IMR-90 (cell line): Measurements from ENCODE around the gene BEAN1. TPM values are rescaled to one million over a fixed set of nuclear protein-coding genes. Genes with fewer than 3 reads are reported as not detected.

Experiments
- ATAC-seq: fragments of 200-7000 bp; cut with Tn5 transposase; 2 replicates; pipeline ENCODE4 v1.9.1; 2020; ENCODE audit warnings: low read depth, mild to moderate bottlenecking, moderate library complexity
- BruUV-seq: library from RNA; stranded (reverse); fragments of 400-500 nt; replicated peaks from 2 replicates; lab custom pipeline; 2021; lab: Mats Ljungman, UMichigan
- CTCF ChIA-PET: fragments of 300-600 bp; formaldehyde crosslinking; extraction: SDS; loops from one replicate; lab custom pipeline; 2021; ENCODE audit warnings: antibody characterized with exemption; lab: Yijun Ruan, JAX
- POLR2A ChIA-PET: fragments of 300-600 bp; sonication (Branson Sonifier 250); formaldehyde crosslinking; loops from one replicate; lab custom pipeline; 2022; ENCODE audit warnings: antibody characterized with exemption; ENCODE audit not compliant: unreplicated experiment; lab: Charles Lee
- DNase-seq: peaks from one replicate; pipeline ENCODE4 v3.0.0; 2013
- H2AFZ ChIP-seq: replicated peaks from 2 replicates; pipeline ENCODE3; 2013; ENCODE audit warnings: low read length, mild to moderate bottlenecking; ENCODE audit not compliant: poor library complexity
- H2AK5ac ChIP-seq: 2 replicates; pipeline ENCODE4 v1.6.1; 2013; ENCODE audit warnings: low read depth, low read length, inconsistent platforms
- H2AK9ac ChIP-seq: replicated peaks from 2 replicates; pipeline ENCODE3; 2013; ENCODE audit warnings: mild to moderate bottlenecking, low read depth, low read length, moderate library complexity; ENCODE audit not compliant: poor library complexity
- H2BK120ac ChIP-seq: 2 replicates; pipeline ENCODE4 v1.6.1; 2013; ENCODE audit warnings: low read depth, low read length, inconsistent platforms
- H2BK15ac ChIP-seq: 3 replicates; pipeline ENCODE4 v1.6.1; 2013; ENCODE audit warnings: low read depth, low read length, inconsistent platforms
- H2BK20ac ChIP-seq: 2 replicates; pipeline ENCODE4 v1.6.1; 2013; ENCODE audit warnings: low read depth, mild to moderate bottlenecking, inconsistent platforms, low read length, moderate library complexity
- H2BK5ac ChIP-seq: 2 replicates; pipeline ENCODE4 v1.6.1; 2013; ENCODE audit warnings: mild to moderate bottlenecking, low read depth, low read length, inconsistent platforms; ENCODE audit not compliant: poor library complexity, severe bottlenecking
- H3K14ac ChIP-seq: replicated peaks from 2 replicates; pipeline ENCODE4 v1.6.1; 2013; ENCODE audit warnings: low read depth, low read length, inconsistent platforms
- H3K18ac ChIP-seq: 2 replicates; pipeline ENCODE4 v1.6.1; 2013; ENCODE audit warnings: low read depth, low read length, control low read depth
- H3K23ac ChIP-seq: 2 replicates; pipeline ENCODE4 v1.6.1; 2013; ENCODE audit warnings: low read depth, low read length, inconsistent platforms
- H3K27ac ChIP-seq: 2 replicates; pipeline ENCODE4 v1.5.1; 2013; ENCODE audit warnings: mild to moderate bottlenecking, control low read depth, low read length; ENCODE audit not compliant: insufficient read depth
- H3K27me3 ChIP-seq: 2 replicates; pipeline ENCODE4 v1.6.1; 2013; ENCODE audit warnings: low read length; ENCODE audit not compliant: control insufficient read depth, insufficient read depth
- H3K36me3 ChIP-seq: 2 replicates; pipeline ENCODE4 v1.6.1; 2013; ENCODE audit warnings: low read length, mixed read lengths; ENCODE audit not compliant: control insufficient read depth, insufficient read depth
- H3K4ac ChIP-seq: 2 replicates; pipeline ENCODE4 v1.6.1; 2013; ENCODE audit warnings: low read depth, low read length, inconsistent platforms
- H3K4me1 ChIP-seq: 2 replicates; pipeline ENCODE4 v1.6.1; 2013; ENCODE audit warnings: low read length, mixed read lengths; ENCODE audit not compliant: control insufficient read depth, insufficient read depth
- H3K4me2 ChIP-seq: 2 replicates; pipeline ENCODE4 v1.6.1; 2013; ENCODE audit warnings: low read depth, mild to moderate bottlenecking, control low read depth, low read length, moderate library complexity
- H3K4me3 ChIP-seq: 2 replicates; pipeline ENCODE4 v1.5.1; 2013; ENCODE audit warnings: low read depth, mild to moderate bottlenecking, control low read depth, low read length, moderate library complexity; ENCODE audit not compliant: insufficient read depth
- H3K56ac ChIP-seq: 2 replicates; pipeline ENCODE4 v1.6.1; 2013; ENCODE audit warnings: low read length, inconsistent platforms; ENCODE audit not compliant: insufficient read depth; ENCODE audit errors: extremely low read depth
- H3K79me1 ChIP-seq, 2 experiments: 2 replicates each; pipeline ENCODE4 v1.6.1; 2013; ENCODE audit warnings: low read length in 2 of 2, inconsistent platforms in 1 of 2, low read depth in 1 of 2
- H3K9ac ChIP-seq: 2 replicates; pipeline ENCODE4 v1.6.1; 2013; ENCODE audit warnings: low read depth, low read length, control low read depth
- H3K9me1 ChIP-seq: 2 replicates; pipeline ENCODE4 v1.6.1; 2013; ENCODE audit warnings: low read length, inconsistent platforms; ENCODE audit not compliant: insufficient read depth
- H3K9me3 ChIP-seq: 2 replicates; pipeline ENCODE4 v1.6.1; 2013; ENCODE audit warnings: low read length; ENCODE audit not compliant: control insufficient read depth, insufficient read depth
- H4K20me1 ChIP-seq: 2 replicates; pipeline ENCODE4 v1.6.1; 2013; ENCODE audit warnings: low read length, inconsistent platforms; ENCODE audit not compliant: insufficient read depth
- H4K5ac ChIP-seq: 2 replicates; pipeline ENCODE4 v1.6.1; 2013; ENCODE audit warnings: mild to moderate bottlenecking, low read depth, low read length, control low read depth
- H4K8ac ChIP-seq, 2 experiments: 2 replicates each; pipeline ENCODE4 v1.6.1; 2013; ENCODE audit warnings: low read depth in 2 of 2, low read length in 2 of 2, control low read depth in 1 of 2, inconsistent platforms in 1 of 2
- H4K91ac ChIP-seq: 2 replicates; pipeline ENCODE4 v1.6.1; 2013; ENCODE audit warnings: low read depth, low read length, inconsistent platforms; ENCODE audit not compliant: insufficient read depth
- BHLHE40 ChIP-seq: fragments of 150-350 bp; IDR thresholded peaks from 2 replicates; pipeline ENCODE4 v1.6.1; 2016; ENCODE audit warnings: mild to moderate bottlenecking, low read depth, low read length
- CEBPB ChIP-seq: IDR thresholded peaks from 2 replicates; pipeline ENCODE4 v1.6.1; 2012; ENCODE audit warnings: low read depth, low read length, improper control_type of control experiment
- CHD1 ChIP-seq: IDR thresholded peaks from 2 replicates; pipeline ENCODE4 v1.6.1; 2012; ENCODE audit warnings: low read depth, low read length, improper control_type of control experiment
- CTCF ChIP-seq: conservative IDR thresholded peaks from 2 replicates; pipeline ENCODE4 v1.5.1; 2012; ENCODE audit warnings: mild to moderate bottlenecking, low read depth, low read length, improper control_type of control experiment
- FOS ChIP-seq: fragments of 150-350 bp; IDR thresholded peaks from 2 replicates; pipeline ENCODE4 v1.6.1; 2016; ENCODE audit warnings: low read depth, low read length
- MAFK ChIP-seq: IDR thresholded peaks from 2 replicates; pipeline ENCODE4 v1.6.1; 2012; ENCODE audit warnings: low read depth, low read length, improper control_type of control experiment
- MAZ ChIP-seq: IDR thresholded peaks from 2 replicates; pipeline ENCODE4 v1.6.1; 2012; ENCODE audit warnings: low read depth, mild to moderate bottlenecking, low read length, improper control_type of control experiment, moderate library complexity, borderline replicate concordance
- MXI1 ChIP-seq: IDR thresholded peaks from 2 replicates; pipeline ENCODE4 v1.6.1; 2012; ENCODE audit warnings: low read depth, mild to moderate bottlenecking, low read length, moderate library complexity, borderline replicate concordance
- NFE2L2 ChIP-seq: fragments of 150-350 bp; IDR thresholded peaks from 2 replicates; pipeline ENCODE4 v1.6.1; 2016; ENCODE audit warnings: low read depth, mild to moderate bottlenecking, low read length
- POLR2A ChIP-seq: IDR thresholded peaks from 2 replicates; pipeline ENCODE4 v1.6.1; 2012; ENCODE audit warnings: mild to moderate bottlenecking, low read depth, low read length
- RCOR1 ChIP-seq: IDR thresholded peaks from 2 replicates; pipeline ENCODE4 v1.6.1; 2012; ENCODE audit warnings: mild to moderate bottlenecking, low read length, improper control_type of control experiment; ENCODE audit not compliant: insufficient replicate concordance
- RFX5 ChIP-seq: IDR thresholded peaks from 2 replicates; pipeline ENCODE4 v1.8.0; 2012; ENCODE audit warnings: low read depth, mild to moderate bottlenecking, low read length, moderate library complexity
- SMC3 ChIP-seq: fragments of 150-350 bp; IDR thresholded peaks from 2 replicates; pipeline ENCODE4 v1.6.1; 2016; ENCODE audit warnings: low read depth, mild to moderate bottlenecking, antibody characterized with exemption, low read length, moderate library complexity
- USF2 ChIP-seq: fragments of 150-350 bp; IDR thresholded peaks from 2 replicates; pipeline ENCODE4 v1.6.1; 2017; ENCODE audit warnings: mild to moderate bottlenecking, antibody characterized with exemption, low read length, low read depth
- dilution Hi-C: fragments of 300-500 bp; cut with HindIII; formaldehyde crosslinking; loops from one replicate; pipeline ENCODE4 v1.14.3; 2018; ENCODE audit warnings: low sequenced_read_pairs; ENCODE audit not compliant: unreplicated experiment
- in situ Hi-C: fragments of 300-500 bp; cut with MboI; formaldehyde crosslinking; loops from 3 replicates; pipeline ENCODE4 v1.14.3; 2019; ENCODE audit warnings: low sequenced_read_pairs, inconsistent platforms, mixed read lengths
- intact Hi-C: fragments of 100-400 bp; cut with micrococcal nuclease; formaldehyde crosslinking; loops from 2 replicates; pipeline ENCODE4 v1.10.0; 2022
- polyA plus RNA-seq, 3 experiments: library from polyadenylated mRNA; depleted of rRNA; stranded (reverse); fragments of >200 nt; gene quantifications; 2 replicates each; pipeline ENCODE4 v1.2.3, GENCODE V29; 2012; ENCODE audit warnings: low replicate concordance in 1 of 3
- total RNA-seq: library from RNA; depleted of rRNA; stranded (reverse); fragments of >200 nt; gene quantifications from 2 replicates; pipeline ENCODE4 v1.2.3, GENCODE V29; 2012
- TF ChIP-seq, protein P1 (sequence below): fragments of 150-350 bp; IDR thresholded peaks from 2 replicates; pipeline ENCODE4 v1.6.1; 2016; ENCODE audit warnings: low read depth, mild to moderate bottlenecking, low read length, moderate library complexity, borderline replicate concordance

The BEAN1 gene
- total and polyA plus RNA-seq, 2 of the 4 experiments (the other 2 are of a cell fraction), result not detected

DNA sequence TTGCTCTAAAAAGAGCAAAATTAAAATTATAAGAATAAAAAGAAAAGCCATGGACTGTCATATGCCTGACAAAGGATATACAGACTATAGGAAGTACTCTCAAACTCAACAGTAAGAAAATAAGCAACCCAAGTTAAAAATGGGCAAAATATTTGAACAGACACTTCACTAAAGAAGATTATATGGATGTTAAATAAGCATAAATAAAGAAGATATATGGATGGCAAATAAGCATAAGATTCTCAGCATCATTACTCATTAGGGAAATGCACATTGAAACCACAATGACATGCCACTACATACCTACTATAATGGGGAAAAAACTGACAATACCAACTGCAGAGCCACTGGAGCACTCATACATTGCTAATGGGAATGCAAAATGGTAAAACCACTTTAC is 14.9 kb upstream of the BEAN1 start:
- Histone ChIP-seq H2BK20ac (no peak overlapping the region), H2AK5ac (no peak overlapping the region), H3K23ac (no peak overlapping the region), H2AFZ (no peak overlapping the region), H2BK15ac (no peak overlapping the region), H4K5ac (no peak overlapping the region), H4K91ac (no peak overlapping the region), H4K20me1 (no peaks in the 10 kb centered on the region), H3K79me1 (no peaks in the 10 kb centered on the region), H3K56ac (no peak overlapping the region), H3K14ac (no peak overlapping the region), H3K27me3 (no peaks in the 10 kb centered on the region), H3K4me2 (no peak overlapping the region), H4K8ac (no peak overlapping the region), H2AK9ac (no peak overlapping the region), H3K4me3 (no peak overlapping the region), H3K9me3 (peaks cover 2% of the 10 kb centered on the region; the same call in 1 of the 2 replicates), H3K4ac (no peak overlapping the region), H3K18ac (no peak overlapping the region), H2BK120ac (no peak overlapping the region), H3K9ac (no peak overlapping the region), H3K27ac (no peak overlapping the region), H2BK5ac (no peak overlapping the region), H3K4me1 (peaks cover 4% of the 10 kb centered on the region), H3K9me1 (peaks cover 5% of the 10 kb centered on the region; the same call in 1 of the 2 replicates), H3K36me3 (no peaks in the 10 kb centered on the region)
- no TSS peak for BruUV-seq
- ChIA-PET CTCF (no interaction called here), POLR2A (no interaction called here)
- DNase-seq, result no peak
- dilution Hi-C loops, result no loop called here
- TF ChIP-seq SMC3, result no peak
- no peak for TF ChIP-seq CTCF
- TF ChIP-seq NFE2L2, result no peak
- no peak for TF ChIP-seq MAFK
- no peak for TF ChIP-seq RCOR1
- no peak for TF ChIP-seq MAZ
- TF ChIP-seq RFX5, result no peak
- TF ChIP-seq CEBPB, result no peak
- TF ChIP-seq CHD1, result no peak
- TF ChIP-seq POLR2A, result no peak
- TF ChIP-seq, protein P1, sequence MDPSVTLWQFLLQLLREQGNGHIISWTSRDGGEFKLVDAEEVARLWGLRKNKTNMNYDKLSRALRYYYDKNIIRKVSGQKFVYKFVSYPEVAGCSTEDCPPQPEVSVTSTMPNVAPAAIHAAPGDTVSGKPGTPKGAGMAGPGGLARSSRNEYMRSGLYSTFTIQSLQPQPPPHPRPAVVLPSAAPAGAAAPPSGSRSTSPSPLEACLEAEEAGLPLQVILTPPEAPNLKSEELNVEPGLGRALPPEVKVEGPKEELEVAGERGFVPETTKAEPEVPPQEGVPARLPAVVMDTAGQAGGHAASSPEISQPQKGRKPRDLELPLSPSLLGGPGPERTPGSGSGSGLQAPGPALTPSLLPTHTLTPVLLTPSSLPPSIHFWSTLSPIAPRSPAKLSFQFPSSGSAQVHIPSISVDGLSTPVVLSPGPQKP, result no peak
- no peak for TF ChIP-seq USF2
- TF ChIP-seq FOS, result no peak
- no peak for TF ChIP-seq BHLHE40
- no peak for TF ChIP-seq MXI1
- no peak for ATAC-seq
- in situ Hi-C loops, result no loop called here
- intact Hi-C loops, result no loop called here
